Measurements from ENCODE around the gene CDH11. TPM values are rescaled to one million over a fixed set of nuclear protein-coding genes. Genes with fewer than 3 reads are reported as not detected.

Gene CDH11
- polyA plus RNA-seq, 1 donor from 2014 or later, result 22.9 TPM

GRCh38 chr16:65119435-65119834, 2.4 kb downstream of the CDH11 start:
- H3K9me3 ChIP-seq (ENCODE audit: low read length), result no peaks in the 10 kb centered on the region
- TF ChIP-seq MXI1 (conservative IDR thresholded peaks at IDR 0.05; ENCODE audit: poor library complexity, severe bottlenecking), result no peak
- no peak for TF ChIP-seq POLR2AphosphoS5 (IDR thresholded peaks at IDR 0.05)
- no peak for TF ChIP-seq RAD21 (conservative IDR thresholded peaks at IDR 0.05)
- no peak for TF ChIP-seq EZH2 (IDR thresholded peaks at IDR 0.05; ENCODE audit: borderline replicate concordance, insufficient read depth, low read length, poor library complexity, severe bottlenecking)
- TF ChIP-seq REST (IDR thresholded peaks at IDR 0.05; ENCODE audit: borderline replicate concordance), result no peak
- no peak for TF ChIP-seq CTCF (IDR thresholded peaks at IDR 0.05; ENCODE audit: poor library complexity, severe bottlenecking)
- H3K27ac ChIP-seq (ENCODE audit: low read length), result no peak overlapping the region
- no peaks in the 10 kb centered on the region for H4K20me1 ChIP-seq (ENCODE audit: insufficient read depth)
- H3K4me2 ChIP-seq (ENCODE audit: low read length), result peak overlapping the region; percentile 59
- no peaks in the 10 kb centered on the region for H3F3A ChIP-seq (ENCODE audit: insufficient read depth, low read length, poor library complexity, severe bottlenecking)
- H3K36me3 ChIP-seq (ENCODE audit: insufficient read depth, low read length), result no peaks in the 10 kb centered on the region
- H3K27me3 ChIP-seq (ENCODE audit: insufficient read depth, low read depth, low read length), result peaks cover 21% of the 10 kb centered on the region
- no peak overlapping the region for H3K9ac ChIP-seq (ENCODE audit: low read length)
- no peak overlapping the region for H2AFZ ChIP-seq (ENCODE audit: low read depth, low read length)
- peaks cover 33% of the 10 kb centered on the region for H3K79me2 ChIP-seq (replicated peaks; ENCODE audit: insufficient read depth, low read length)
- peak overlapping the region; percentile 84 for H3K4me3 ChIP-seq (ENCODE audit: low read length)
- no peaks in the 10 kb centered on the region for H3K9me2 ChIP-seq (ENCODE audit: insufficient read depth, low read length)

- no peaks in the 10 kb centered on the region for H3K9me2 ChIP-seq (ENCODE audit: insufficient read depth, low read length)
- H3F3A ChIP-seq (ENCODE audit: insufficient read depth, low read length, poor library complexity, severe bottlenecking), result no peaks in the 10 kb centered on the region
- no peak overlapping the region for H3K9ac ChIP-seq (ENCODE audit: low read length)
- H3K36me3 ChIP-seq (ENCODE audit: insufficient read depth, low read length), result no peaks in the 10 kb centered on the region
- no peaks in the 10 kb centered on the region for H4K20me1 ChIP-seq (ENCODE audit: insufficient read depth)
- peak overlapping the region; percentile 84 for H3K4me3 ChIP-seq (ENCODE audit: low read length)
- no peak overlapping the region for H2AFZ ChIP-seq (ENCODE audit: low read depth, low read length)
- peaks cover 16% of the 10 kb centered on the region for H3K27me3 ChIP-seq (ENCODE audit: insufficient read depth, low read depth, low read length)
- H3K4me2 ChIP-seq (ENCODE audit: low read length), result peak overlapping the region; percentile 59
- no peak overlapping the region for H3K27ac ChIP-seq (ENCODE audit: low read length)
- no peaks in the 10 kb centered on the region for H3K9me3 ChIP-seq (ENCODE audit: low read length)
- H3K79me2 ChIP-seq (replicated peaks; ENCODE audit: insufficient read depth, low read length), result peaks cover 37% of the 10 kb centered on the region
- TF ChIP-seq REST (IDR thresholded peaks at IDR 0.05; ENCODE audit: borderline replicate concordance), result no peak
- TF ChIP-seq EP300 (conservative IDR thresholded peaks at IDR 0.05; ENCODE audit: poor library complexity, severe bottlenecking), result no peak
- no peak for TF ChIP-seq CTCF (IDR thresholded peaks at IDR 0.05; ENCODE audit: poor library complexity, severe bottlenecking)
- TF ChIP-seq MXI1 (conservative IDR thresholded peaks at IDR 0.05; ENCODE audit: poor library complexity, severe bottlenecking), result no peak
- TF ChIP-seq EZH2 (IDR thresholded peaks at IDR 0.05; ENCODE audit: borderline replicate concordance, insufficient read depth, low read length, poor library complexity, severe bottlenecking), result no peak
- no peak for TF ChIP-seq SMC3 (conservative IDR thresholded peaks at IDR 0.05; ENCODE audit: poor library complexity)
- TF ChIP-seq RAD21 (conservative IDR thresholded peaks at IDR 0.05), result no peak
- TF ChIP-seq TAF1 (IDR thresholded peaks at IDR 0.05; ENCODE audit: low read depth), result no peak
- TF ChIP-seq POLR2AphosphoS5 (IDR thresholded peaks at IDR 0.05), result no peak
Measured at GRCh38 chr16:65118871-65119270, 3.0 kb downstream of the CDH11 start.
